NCI-H146 treated with DMSO at 0.1 percent for 48 hours (cell line): ENCODE data around the gene KDM4C.

ENCODE experiments used
- DNase-seq: peaks from one replicate; lab custom pipeline; 2025; ENCODE audit not compliant: unreplicated experiment; lab: John Stamatoyannopoulos, UW

The KDM4C gene

GRCh38 chr9:6900440-6900883, 142.7 kb downstream of the KDM4C start:
- DNase-seq, result no peak

GRCh38 chr9:6901180-6901579, 143.4 kb downstream of the KDM4C start:
- DNase-seq, result no peak

GRCh38 chr9:6902423-6902822, 144.7 kb downstream of the KDM4C start:
- DNase-seq, result no peak

GRCh38 chr9:6904371-6904770, 146.6 kb downstream of the KDM4C start:
- no peak for DNase-seq

DNA sequence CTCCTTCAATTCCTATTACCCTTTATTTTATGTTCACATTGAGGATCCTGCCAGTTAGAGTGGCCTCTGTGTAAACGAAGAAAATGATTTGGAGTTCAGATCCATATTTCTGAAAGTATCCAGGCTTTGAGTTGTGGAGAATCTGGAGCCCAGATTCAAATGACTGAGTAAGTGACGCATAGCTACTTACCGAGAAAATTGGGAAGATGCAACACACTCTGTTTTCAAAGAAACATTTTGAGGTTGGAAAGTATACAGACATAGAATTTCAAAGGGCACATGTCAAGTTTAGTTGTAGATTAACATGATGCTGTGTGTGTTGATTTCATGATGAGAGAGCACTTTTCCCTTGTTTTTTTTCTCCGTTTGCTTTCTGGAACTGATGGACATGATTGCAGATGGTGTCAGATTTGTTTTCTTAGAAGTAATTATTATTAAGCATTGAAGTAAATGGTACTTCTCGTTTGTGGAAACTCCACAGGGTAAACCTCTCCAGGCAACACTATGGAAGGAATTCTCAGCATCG, 148.1 kb downstream of the KDM4C start:
- DNase-seq, result no peak

GRCh38 chr9:6907772-6908381, 150.1 kb downstream of the KDM4C start:
- DNase-seq, result peak; percentile 19

DNA sequence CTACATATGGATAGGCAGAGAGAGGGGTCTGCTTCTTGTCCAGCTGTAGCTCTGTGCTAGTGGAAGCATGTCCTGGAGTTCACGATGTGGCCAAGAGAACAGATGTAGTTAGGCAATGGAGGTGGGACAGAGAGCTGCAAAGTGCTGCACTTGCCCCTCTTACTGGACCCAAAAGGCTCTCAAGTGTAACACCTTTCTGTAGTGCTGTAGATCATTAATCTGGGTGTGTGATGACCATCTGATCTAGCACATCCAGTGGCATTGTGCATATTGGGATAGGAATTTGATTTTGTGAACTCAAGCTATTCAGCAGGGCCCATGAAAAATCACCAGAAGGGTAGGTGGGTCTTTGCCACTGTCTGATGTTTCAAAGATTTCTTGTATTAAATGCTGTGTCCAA, 151.4 kb downstream of the KDM4C start:
- no peak for DNase-seq

DNA sequence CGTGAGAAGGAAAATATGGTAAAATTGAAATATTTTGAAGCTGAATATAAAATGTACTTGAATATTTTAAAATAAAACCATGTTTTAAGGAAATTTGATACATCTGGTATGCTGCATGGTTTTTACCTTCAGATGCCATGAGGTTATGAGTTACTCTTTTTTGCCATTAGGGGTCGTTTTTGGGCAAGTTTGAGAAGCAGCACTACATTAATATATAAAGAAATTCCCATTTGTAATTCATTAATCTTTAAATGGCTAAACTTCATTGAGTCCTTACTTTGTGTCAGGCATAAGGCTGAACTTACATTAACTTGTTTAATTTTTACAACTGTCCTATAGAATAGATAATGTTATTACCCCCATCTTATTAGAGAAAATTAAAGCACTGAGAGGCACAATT, 152.3 kb downstream of the KDM4C start:
- no peak for DNase-seq

GRCh38 chr9:6910497-6910896, 152.7 kb downstream of the KDM4C start:
- DNase-seq, result no peak

- no peak for DNase-seq
These were observed 154.3 kb downstream of the KDM4C start for GRCh38 chr9:6911901-6912638.

DNA sequence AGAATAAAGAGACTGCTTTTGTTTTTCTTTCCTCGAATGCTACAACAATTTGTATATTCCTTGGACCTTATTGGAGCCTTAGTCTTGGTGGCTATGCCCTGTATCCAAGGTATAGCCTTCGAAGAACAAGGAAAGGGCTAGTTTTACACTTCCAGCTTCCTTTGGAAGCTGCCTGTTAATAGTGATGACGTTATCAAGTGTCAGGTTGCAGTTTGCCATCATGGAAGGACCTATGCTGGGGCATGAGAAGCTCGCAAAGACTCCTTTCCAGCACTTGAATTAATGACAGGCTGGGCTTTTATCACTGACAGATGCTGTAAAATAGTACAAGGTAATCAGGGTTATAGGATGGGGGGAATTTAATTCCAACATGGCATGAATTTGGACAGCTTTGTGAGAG, 157.9 kb downstream of the KDM4C start:
- peak; percentile 9 for DNase-seq

DNA sequence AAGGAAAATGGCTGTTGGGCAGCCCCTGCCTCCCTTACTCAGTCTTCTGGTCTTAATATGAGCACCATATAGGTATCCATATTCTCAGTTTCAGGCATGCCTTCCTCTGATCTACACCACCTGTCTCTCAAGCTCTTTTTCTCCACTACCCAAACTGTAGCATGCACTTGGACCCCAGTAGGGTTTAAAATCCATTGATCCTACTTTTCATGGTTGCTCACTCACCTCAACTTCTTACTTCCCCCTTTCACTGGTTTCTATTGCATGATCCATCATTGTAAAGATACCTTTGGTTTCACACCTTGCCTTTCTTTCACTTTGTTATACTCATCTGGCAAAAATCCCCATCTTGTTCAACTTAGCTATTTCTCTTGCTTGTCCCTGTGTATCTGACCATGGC, 159.4 kb downstream of the KDM4C start:
- no peak for DNase-seq

DNA sequence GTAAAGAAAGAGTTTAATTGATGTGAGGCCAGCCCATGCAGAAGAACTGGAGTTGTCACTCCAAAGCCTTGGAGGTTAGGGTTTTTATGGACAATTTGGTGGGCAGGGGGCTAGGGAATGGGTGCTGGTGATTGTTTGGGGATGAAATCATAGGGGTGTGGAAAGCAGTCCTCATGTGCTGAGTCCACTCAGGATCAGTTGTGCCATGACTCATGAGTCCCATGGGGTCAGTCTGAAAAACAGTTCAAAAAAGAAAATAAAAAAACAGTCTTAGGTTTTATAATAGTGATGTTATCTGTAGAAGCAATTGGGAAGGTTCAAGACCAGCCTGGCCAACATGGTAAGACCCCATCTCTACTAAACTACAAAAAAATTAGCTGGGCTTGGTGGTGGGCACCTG, 162.3 kb downstream of the KDM4C start:
- DNase-seq, result no peak

DNA sequence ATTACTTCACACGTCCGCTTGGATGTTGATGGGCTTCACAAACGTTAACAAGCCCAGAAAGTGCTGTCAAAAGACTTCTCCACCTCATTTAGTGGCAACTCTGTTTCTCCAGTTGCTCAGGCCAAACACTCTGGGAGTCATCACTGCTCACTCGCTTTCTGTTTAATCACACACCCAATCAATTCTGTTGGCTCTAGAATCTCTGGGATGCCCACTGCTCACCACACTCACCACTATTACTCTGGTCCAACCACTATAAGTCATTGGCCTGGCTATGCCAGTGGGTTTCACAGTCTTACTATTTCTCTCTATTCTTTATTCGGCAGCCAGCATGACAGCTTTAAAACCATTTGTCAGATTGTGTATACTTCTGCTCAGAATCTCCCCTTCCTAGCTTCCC, 163.5 kb downstream of the KDM4C start:
- DNase-seq, result no peak

DNA sequence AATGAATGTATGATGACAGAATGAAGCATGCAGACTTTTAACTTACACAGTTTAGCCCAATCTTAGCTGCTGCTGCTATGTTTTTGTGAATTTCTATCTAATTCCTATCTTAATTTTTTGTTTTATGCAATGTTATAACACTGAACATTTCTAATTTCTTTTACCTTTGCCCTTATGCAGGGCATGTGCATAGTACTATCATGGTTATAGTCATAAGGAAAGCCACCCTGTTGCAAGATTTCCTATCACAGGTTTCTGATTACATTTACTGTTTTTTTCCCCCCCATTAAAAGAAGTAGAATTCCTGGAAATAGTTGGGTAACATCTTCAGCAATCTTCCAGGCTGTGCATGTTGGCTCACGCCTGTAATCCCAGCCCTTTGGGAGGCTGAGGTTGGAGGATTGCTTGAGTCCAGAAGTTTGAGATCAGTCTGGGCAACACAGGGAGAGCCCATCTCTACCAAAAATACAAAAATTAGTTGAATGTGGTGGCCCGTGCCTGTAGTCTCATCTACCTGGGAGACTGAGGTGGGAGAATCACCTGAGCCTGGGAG, 164.4 kb downstream of the KDM4C start:
- DNase-seq, result no peak

- no peak for DNase-seq
These were observed 164.9 kb downstream of the KDM4C start for GRCh38 chr9:6922680-6923079.

DNA sequence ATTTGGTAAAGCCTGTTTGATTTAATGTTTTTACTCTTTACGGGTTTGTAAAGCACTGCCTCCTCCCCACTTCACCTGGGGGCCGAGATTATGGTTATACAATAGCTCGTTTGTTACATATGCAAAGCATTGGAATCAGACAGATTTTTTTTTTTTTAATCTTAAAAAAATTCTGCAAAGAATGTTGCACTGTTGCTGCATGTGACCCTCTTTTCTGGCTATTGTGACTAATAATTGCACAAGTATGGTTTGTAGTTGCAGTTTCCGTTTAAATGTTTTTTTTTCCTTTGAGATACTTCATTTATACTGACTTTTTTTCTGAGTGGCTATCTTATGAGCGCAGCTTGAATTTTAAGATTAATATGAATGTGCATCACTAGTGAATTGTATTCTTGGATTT, 165.3 kb downstream of the KDM4C start:
- no peak for DNase-seq

DNA sequence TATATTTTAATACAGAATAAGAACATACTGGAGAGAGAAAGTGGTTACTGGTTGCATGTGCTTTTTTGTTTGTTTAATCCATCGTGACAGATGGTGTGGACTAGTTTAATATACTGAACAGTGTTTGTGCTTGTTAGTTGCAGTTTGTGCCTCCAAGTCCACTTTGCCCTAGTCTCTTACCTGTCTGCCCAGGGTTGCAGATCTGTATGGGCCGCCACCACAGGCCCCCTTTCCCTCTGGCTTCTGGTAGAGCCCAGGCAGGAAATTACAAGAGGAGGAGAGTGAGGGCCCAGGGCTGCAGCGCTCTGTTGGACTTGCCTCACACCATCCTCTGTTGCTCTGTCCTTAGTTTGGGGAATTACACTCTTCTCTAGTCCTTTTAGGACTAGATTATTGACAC, 166.4 kb downstream of the KDM4C start:
- DNase-seq, result no peak

DNA sequence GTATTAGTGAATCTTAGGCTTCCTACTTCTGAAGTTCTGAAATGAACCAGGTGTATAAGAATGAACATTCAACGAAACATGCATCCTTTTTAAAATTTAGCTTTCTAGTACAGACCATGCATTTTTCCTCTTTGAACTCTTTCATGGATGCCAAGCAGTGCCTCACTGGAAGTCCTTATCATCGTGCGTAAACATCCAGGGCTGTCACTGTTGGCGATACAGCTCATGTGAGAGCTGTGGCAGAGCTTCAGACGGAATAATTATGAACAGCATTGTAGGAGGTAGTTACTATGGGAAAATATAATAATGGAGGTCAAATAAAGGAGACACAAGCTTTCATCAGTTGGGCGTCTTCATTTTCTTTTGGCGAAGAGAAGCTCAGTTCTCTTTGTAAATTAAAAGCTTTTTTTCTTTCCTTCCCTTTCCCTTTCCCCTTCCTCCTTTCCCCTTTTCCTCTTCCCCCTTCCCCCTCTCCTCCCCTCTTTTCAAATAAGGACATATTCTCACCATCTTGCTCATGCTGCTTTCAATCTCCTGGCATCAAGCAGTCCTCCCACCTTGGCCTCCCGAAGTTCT, 167.3 kb downstream of the KDM4C start:
- peak; percentile 48 for DNase-seq

GRCh38 chr9:6925836-6926235, 168.1 kb downstream of the KDM4C start:
- no peak for DNase-seq

- DNase-seq, result no peak
These were observed 168.7 kb downstream of the KDM4C start for GRCh38 chr9:6926436-6926835.

DNA sequence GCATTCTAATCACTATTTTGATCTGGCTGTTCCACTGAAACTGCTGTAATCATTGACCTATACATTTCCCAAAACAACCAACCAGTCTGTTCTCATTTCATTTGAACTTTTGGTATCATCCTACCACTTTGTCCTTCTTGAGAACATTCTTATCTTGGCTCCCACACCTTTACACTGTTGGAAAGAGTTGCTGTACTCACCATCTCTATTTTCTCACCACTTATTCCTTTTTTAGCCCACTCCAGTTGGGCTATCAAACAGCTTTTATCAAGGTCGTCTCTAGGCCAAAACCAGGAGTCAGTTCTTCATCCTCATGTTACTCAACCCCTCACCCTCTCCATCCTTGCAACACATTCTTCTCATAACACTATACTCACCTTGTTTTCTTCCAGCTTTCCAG, 170.1 kb downstream of the KDM4C start:
- no peak for DNase-seq
